Trophoblast cell (in vitro differentiated cells and primary cell): ENCODE measurements around the gene ZBTB44.

Source experiments
- DNase-seq, 2 donors: peaks; one replicate each; pipeline ENCODE4 v3.0.0-alpha.2; 2016
- H2AFZ ChIP-seq: 2 replicates; pipeline ENCODE4 v1.6.1; 2013; ENCODE audit warnings: low read length, moderate library complexity, mild to moderate bottlenecking; ENCODE audit not compliant: insufficient read depth, poor library complexity
- H2AK5ac ChIP-seq: 2 replicates; pipeline ENCODE4 v1.6.1; 2013; ENCODE audit warnings: mild to moderate bottlenecking, low read length
- H2BK120ac ChIP-seq: 2 replicates; pipeline ENCODE4 v1.6.1; 2013; ENCODE audit warnings: low read length, mild to moderate bottlenecking, moderate library complexity; ENCODE audit not compliant: insufficient read depth, poor library complexity
- H2BK12ac ChIP-seq: 2 replicates; pipeline ENCODE4 v1.6.1; 2013; ENCODE audit warnings: mild to moderate bottlenecking, low read length, moderate library complexity
- H2BK5ac ChIP-seq: 2 replicates; pipeline ENCODE4 v1.6.1; 2013; ENCODE audit warnings: low read length, low read depth, moderate library complexity, mild to moderate bottlenecking; ENCODE audit not compliant: poor library complexity
- H3K14ac ChIP-seq: 2 replicates; pipeline ENCODE4 v1.6.1; 2013; ENCODE audit warnings: mild to moderate bottlenecking, low read length
- H3K18ac ChIP-seq: 2 replicates; pipeline ENCODE4 v1.6.1; 2013; ENCODE audit warnings: mild to moderate bottlenecking, low read length
- H3K23ac ChIP-seq: 2 replicates; pipeline ENCODE4 v1.6.1; 2013; ENCODE audit warnings: low read length
- H3K27ac ChIP-seq: 2 replicates; pipeline ENCODE4 v1.5.1; 2013; ENCODE audit warnings: low read depth, mild to moderate bottlenecking, inconsistent platforms, low read length, moderate library complexity
- H3K27me3 ChIP-seq: 2 replicates; pipeline ENCODE4 v1.6.1; 2013; ENCODE audit warnings: inconsistent platforms, mild to moderate bottlenecking, low read length, moderate library complexity; ENCODE audit not compliant: insufficient read depth
- H3K36me3 ChIP-seq, 2 experiments: 1 replicate in 1 of 2; 2 replicates in 1 of 2; pipeline ENCODE4 v1.6.1; 2013; ENCODE audit warnings: low read length in 2 of 2, mild to moderate bottlenecking in 2 of 2, moderate library complexity in 1 of 2; ENCODE audit not compliant: insufficient read depth in 2 of 2, control insufficient read depth in 1 of 2
- H3K4ac ChIP-seq: 2 replicates; pipeline ENCODE4 v1.6.1; 2013; ENCODE audit warnings: low read depth, mild to moderate bottlenecking, low read length, moderate library complexity
- H3K4me1 ChIP-seq, 2 experiments: 1 replicate in 1 of 2; 2 replicates in 1 of 2; pipeline ENCODE4 v1.6.1; 2013; ENCODE audit warnings: low read length in 2 of 2, mild to moderate bottlenecking in 2 of 2, moderate library complexity in 1 of 2; ENCODE audit not compliant: insufficient read depth in 2 of 2, control insufficient read depth in 1 of 2
- H3K4me2 ChIP-seq: 2 replicates; pipeline ENCODE4 v1.6.1; 2013; ENCODE audit warnings: inconsistent platforms, mild to moderate bottlenecking, low read length, moderate library complexity
- H3K4me3 ChIP-seq: 2 replicates; pipeline ENCODE4 v1.5.1; 2013; ENCODE audit warnings: mild to moderate bottlenecking, low read depth, low read length, inconsistent platforms
- H3K79me1 ChIP-seq: one replicate; pipeline ENCODE4 v1.6.1; 2013; ENCODE audit warnings: low read length
- H3K79me2 ChIP-seq: 2 replicates; pipeline ENCODE4 v1.6.1; 2013; ENCODE audit warnings: low read length, mild to moderate bottlenecking; ENCODE audit not compliant: control insufficient read depth, insufficient read depth, poor library complexity
- H3K9ac ChIP-seq: 2 replicates; pipeline ENCODE4 v1.6.1; 2013; ENCODE audit warnings: mild to moderate bottlenecking, low read length
- H3K9me3 ChIP-seq: 2 replicates; pipeline ENCODE4 v1.6.1; 2013; ENCODE audit warnings: low read depth, mild to moderate bottlenecking, control low read depth, inconsistent platforms, low read length; ENCODE audit not compliant: insufficient read depth
- H4K12ac ChIP-seq: 2 replicates; pipeline ENCODE4 v1.6.1; 2013; ENCODE audit warnings: low read depth, mild to moderate bottlenecking, low read length, moderate library complexity
- H4K8ac ChIP-seq: 2 replicates; pipeline ENCODE4 v1.6.1; 2013; ENCODE audit warnings: low read depth, mild to moderate bottlenecking, low read length, moderate library complexity
- H4K91ac ChIP-seq: one replicate; pipeline ENCODE4 v1.6.1; 2013; ENCODE audit warnings: low read depth, mild to moderate bottlenecking, low read length, moderate library complexity
- whole genome bisulfite sequencing: extraction: QIAGEN DNeasy Blood & Tissue Kit; methylation state at CpG from one replicate; pipeline ENCODE4 v1.1.7; 2013; ENCODE audit warnings: missing lambda C conversion rate; ENCODE audit not compliant: insufficient read length, insufficient coverage; ENCODE audit errors: extremely low coverage; 5-methylcytosine and 5-hydroxymethylcytosine counted together

Gene ZBTB44

DNA sequence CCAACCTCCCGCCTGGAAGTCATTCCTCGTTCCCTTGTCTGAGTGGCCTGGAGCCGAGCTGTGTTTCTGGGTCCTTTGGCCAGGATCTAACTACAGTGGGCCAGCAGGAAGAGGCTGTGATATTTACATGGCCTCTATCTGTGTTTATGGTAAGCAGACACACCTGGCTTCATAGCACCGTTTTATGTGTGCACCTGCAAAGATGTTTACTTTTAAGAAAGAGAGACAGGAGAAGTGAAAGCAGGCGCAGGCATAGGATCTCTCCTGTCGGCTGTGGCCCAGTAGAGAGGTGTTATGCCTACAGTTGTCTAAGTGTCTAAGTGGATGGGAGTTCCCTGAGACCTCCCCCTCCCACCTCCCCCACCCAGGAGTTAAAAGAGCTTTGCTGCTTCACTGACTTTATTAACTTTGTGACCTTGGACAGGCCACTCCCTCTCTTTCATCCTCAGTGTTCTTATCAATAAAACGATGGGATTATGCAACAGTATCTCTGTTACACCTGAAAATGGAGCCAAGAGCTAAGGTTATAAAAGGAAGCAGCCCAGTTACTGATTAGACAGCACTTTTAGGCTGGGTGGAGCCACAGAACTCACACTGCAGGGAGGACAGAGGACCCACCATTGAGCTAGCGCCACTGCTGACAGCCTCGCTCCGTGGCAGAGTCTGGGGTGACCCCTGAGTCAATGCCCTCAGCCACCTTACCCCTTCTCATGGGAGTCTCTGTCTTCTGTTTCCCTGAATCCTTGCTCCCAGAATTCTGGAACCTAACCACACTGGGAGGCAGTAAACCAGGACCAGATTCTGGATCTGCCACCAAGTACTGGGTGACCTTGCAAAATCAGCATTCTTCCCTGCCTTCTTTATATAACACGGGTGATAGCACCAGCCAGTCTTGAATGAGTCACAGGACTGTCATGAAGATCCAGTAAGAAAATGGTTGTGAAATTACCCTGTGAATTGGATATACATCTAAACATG lies 133.1 kb downstream of the ZBTB44 start:
- Histone ChIP-seq H3K18ac (no peak overlapping the region), H2BK12ac (no peak overlapping the region), H3K9me3 (no peaks in the 10 kb centered on the region), H2BK5ac (no peak overlapping the region), H2AFZ (no peak overlapping the region), H3K79me2 (no peaks in the 10 kb centered on the region), H3K4me1 (no peaks in the 10 kb centered on the region), H3K4ac (no peak overlapping the region), H2AK5ac (no peak overlapping the region), H4K12ac (no peak overlapping the region), H4K91ac (no peak overlapping the region), H3K4me3 (peak overlapping the region; percentile 34), H3K79me1 (no peaks in the 10 kb centered on the region), H3K36me3 (no peaks in the 10 kb centered on the region), H3K23ac (no peak overlapping the region), H3K27me3 (no peaks in the 10 kb centered on the region), H2BK120ac (no peak overlapping the region), H3K14ac (no peak overlapping the region), H3K27ac (no peak overlapping the region), H3K9ac (no peak overlapping the region), H4K8ac (no peak overlapping the region), H3K4me2 (no peak overlapping the region)
- peak; percentile 50 to 80 for DNase-seq
- WGBS = no CpG with 5 or more reads among the region's 11 CpGs

DNA sequence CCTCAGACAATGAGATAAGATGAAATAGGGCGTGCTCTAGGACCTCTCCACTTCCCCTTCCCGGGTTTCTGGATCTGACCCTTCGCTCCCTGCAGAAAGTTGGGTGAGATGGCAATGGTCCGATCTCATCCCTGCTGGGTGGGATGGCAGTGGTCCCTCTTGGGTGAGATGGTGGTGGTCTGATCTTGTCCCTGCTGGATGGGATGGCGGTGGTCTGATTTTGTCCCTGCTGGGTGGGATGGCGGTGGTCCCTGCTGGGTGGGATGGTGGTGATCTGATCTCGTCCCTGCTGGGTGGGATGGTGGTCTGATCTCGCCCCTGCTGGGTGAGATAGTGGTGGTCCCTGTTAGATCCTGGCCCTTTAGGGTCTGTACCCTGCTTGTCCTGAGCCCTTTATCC lies 133.8 kb downstream of the ZBTB44 start:
- H4K12ac ChIP-seq = no peak overlapping the region
- no peak overlapping the region for H3K27ac ChIP-seq
- H4K8ac ChIP-seq = no peak overlapping the region
- no CpG with 5 or more reads among the region's 8 CpGs for WGBS
- no peak overlapping the region for H3K9ac ChIP-seq
- no peak overlapping the region for H3K4me2 ChIP-seq
- H3K18ac ChIP-seq = no peak overlapping the region
- H3K79me2 ChIP-seq = no peaks in the 10 kb centered on the region
- no peaks in the 10 kb centered on the region for H3K79me1 ChIP-seq
- no peak overlapping the region for H3K23ac ChIP-seq
- no peaks in the 10 kb centered on the region for H3K9me3 ChIP-seq
- H3K27me3 ChIP-seq = no peaks in the 10 kb centered on the region
- H3K14ac ChIP-seq = no peak overlapping the region
- no peak overlapping the region for H2AK5ac ChIP-seq
- no peak overlapping the region for H4K91ac ChIP-seq
- no peak overlapping the region for H2AFZ ChIP-seq
- peak overlapping the region; percentile 34 for H3K4me3 ChIP-seq
- H3K36me3 ChIP-seq = no peaks in the 10 kb centered on the region
- H3K4me1 ChIP-seq = no peaks in the 10 kb centered on the region
- no peak overlapping the region for H2BK5ac ChIP-seq
- H2BK12ac ChIP-seq = no peak overlapping the region
- no peak for DNase-seq
- no peak overlapping the region for H3K4ac ChIP-seq
- no peak overlapping the region for H2BK120ac ChIP-seq

DNA sequence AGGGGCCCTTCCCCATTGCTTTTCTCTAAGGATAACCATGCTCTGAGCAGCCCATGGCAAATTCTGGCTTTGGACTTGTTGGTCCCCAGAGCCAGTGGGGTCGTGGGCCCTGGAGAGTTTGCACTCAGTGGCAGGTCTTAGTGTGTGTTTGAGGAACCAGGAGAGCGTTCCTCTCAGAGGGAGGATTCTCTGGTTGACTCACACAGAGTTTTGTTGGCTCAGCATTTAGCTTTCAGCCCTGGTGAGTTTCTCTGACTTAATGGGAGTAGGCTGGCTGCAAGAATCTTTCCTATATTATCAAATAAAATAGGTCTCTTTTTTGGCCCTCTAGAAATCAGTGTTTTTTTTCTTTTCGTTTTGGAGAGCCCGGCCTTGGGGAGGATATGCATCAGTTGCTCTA lies 134.2 kb downstream of the ZBTB44 start:
- Histone ChIP-seq H2BK12ac (no peak overlapping the region), H3K36me3 (no peaks in the 10 kb centered on the region), H3K9ac (no peak overlapping the region), H4K8ac (no peak overlapping the region), H3K27ac (no peak overlapping the region), H2BK5ac (no peak overlapping the region), H2AFZ (no peak overlapping the region), H2BK120ac (no peak overlapping the region), H3K4me1 (no peaks in the 10 kb centered on the region), H3K23ac (no peak overlapping the region), H3K4ac (no peak overlapping the region), H3K9me3 (no peaks in the 10 kb centered on the region), H4K12ac (no peak overlapping the region), H3K18ac (no peak overlapping the region), H2AK5ac (no peak overlapping the region), H3K4me3 (no peak overlapping the region), H3K14ac (no peak overlapping the region), H3K79me1 (no peaks in the 10 kb centered on the region), H3K4me2 (no peak overlapping the region), H3K79me2 (no peaks in the 10 kb centered on the region), H4K91ac (no peak overlapping the region), H3K27me3 (no peaks in the 10 kb centered on the region)
- WGBS = no CpG with 5 or more reads among the region's 4 CpGs
- peak in 1 of 2 donors; percentile 24 for DNase-seq

DNA sequence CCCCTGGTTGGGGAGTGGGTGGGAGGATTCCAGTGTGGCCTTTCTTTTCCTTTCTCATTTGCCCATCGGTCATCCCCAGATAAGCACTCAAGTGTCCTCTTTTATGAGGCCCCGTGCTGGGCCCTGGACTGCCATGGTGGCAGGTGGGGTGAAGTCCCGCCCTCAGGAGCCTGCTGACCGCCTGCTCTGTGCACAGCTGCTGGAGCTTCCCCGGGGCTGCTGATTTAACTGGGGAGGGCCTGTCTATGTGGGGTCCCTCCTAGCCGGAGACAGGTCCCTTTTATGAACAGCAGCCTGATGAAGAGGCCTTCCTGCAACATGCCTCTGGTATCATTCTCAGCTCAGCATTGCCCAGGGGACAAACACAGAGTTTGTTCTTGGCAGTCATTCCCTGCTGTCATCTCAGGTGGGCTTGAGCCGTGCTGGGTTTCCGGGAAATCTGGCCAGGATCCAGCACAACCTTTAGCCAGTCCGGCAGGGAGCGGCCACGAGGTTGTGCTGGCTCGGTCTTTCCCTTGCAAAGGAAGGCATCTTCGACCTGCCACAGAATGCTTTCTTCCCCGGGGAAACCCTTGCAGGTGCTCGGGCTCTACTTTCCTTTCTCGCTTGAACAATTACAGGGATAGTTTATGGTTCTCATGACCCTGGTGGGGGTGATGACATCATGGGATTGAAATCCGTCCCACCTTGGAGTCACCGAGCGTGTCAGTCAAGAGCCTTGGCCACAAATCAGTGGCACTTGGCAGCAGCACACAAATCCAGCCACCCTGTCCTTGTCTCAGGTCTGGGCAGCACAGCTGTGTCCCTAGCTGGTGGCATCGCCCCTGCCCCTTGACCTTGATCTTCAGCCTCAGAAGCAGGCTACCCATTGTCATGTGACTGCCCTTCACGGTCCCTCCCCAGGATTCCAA lies 135.1 kb downstream of the ZBTB44 start:
- Histone ChIP-seq H2BK12ac (no peak overlapping the region), H3K4me3 (no peak overlapping the region), H3K14ac (no peak overlapping the region), H3K4me2 (no peak overlapping the region), H3K9ac (no peak overlapping the region), H3K79me2 (no peaks in the 10 kb centered on the region), H3K4ac (no peak overlapping the region), H2AFZ (no peak overlapping the region), H3K79me1 (no peaks in the 10 kb centered on the region), H3K27ac (no peak overlapping the region), H3K18ac (no peak overlapping the region), H3K36me3 (no peaks in the 10 kb centered on the region), H3K4me1 (no peaks in the 10 kb centered on the region), H4K8ac (no peak overlapping the region), H2BK5ac (no peak overlapping the region), H2BK120ac (no peak overlapping the region), H2AK5ac (no peak overlapping the region), H3K27me3 (no peaks in the 10 kb centered on the region), H4K91ac (no peak overlapping the region), H3K9me3 (no peaks in the 10 kb centered on the region), H4K12ac (no peak overlapping the region), H3K23ac (no peak overlapping the region)
- no CpG with 5 or more reads among the region's 21 CpGs for WGBS
- DNase-seq = no peak
